Fibroblast of skin of left quadriceps (primary cell): ENCODE measurements around the gene PAEP.

ENCODE experiments used
- DNase-seq, 2 experiments: peaks; one replicate each; pipeline ENCODE4 v3.0.0-alpha.2; 2013; ENCODE audit warnings: low read depth in 2 of 2

The PAEP gene

GRCh38 chr9:135579356-135579755 is 17.8 kb downstream of the PAEP start:
- DNase-seq, result no peak

- DNase-seq, result no peak
Measured at GRCh38 chr9:135579889-135580660, 18.5 kb downstream of the PAEP start.

GRCh38 chr9:135580664-135581380 is 19.3 kb downstream of the PAEP start:
- DNase-seq, result no peak

- DNase-seq, result no peak
Measured at GRCh38 chr9:135581636-135582426, 20.3 kb downstream of the PAEP start.

GRCh38 chr9:135582541-135582940 is 21.0 kb downstream of the PAEP start:
- DNase-seq, result no peak

GRCh38 chr9:135582966-135583687 is 21.6 kb downstream of the PAEP start:
- no peak for DNase-seq

- no peak for DNase-seq
Measured at GRCh38 chr9:135583688-135584011, 22.1 kb downstream of the PAEP start.

GRCh38 chr9:135584371-135584770 is 22.8 kb downstream of the PAEP start:
- no peak for DNase-seq

- DNase-seq, result no peak
Measured at GRCh38 chr9:135584934-135585333, 23.4 kb downstream of the PAEP start.

- no peak for DNase-seq
Measured at GRCh38 chr9:135586601-135587109, 25.1 kb downstream of the PAEP start.

GRCh38 chr9:135587658-135588057 is 26.1 kb downstream of the PAEP start:
- no peak for DNase-seq

GRCh38 chr9:135588371-135588770 is 26.8 kb downstream of the PAEP start:
- no peak for DNase-seq

- no peak for DNase-seq
Measured at GRCh38 chr9:135588886-135589595, 27.5 kb downstream of the PAEP start.

- DNase-seq, result no peak
Measured at GRCh38 chr9:135589596-135590485, 28.3 kb downstream of the PAEP start.

GRCh38 chr9:135590486-135591079 is 29.0 kb downstream of the PAEP start:
- DNase-seq, result no peak

- no peak for DNase-seq
Measured at GRCh38 chr9:135591506-135592330, 30.2 kb downstream of the PAEP start.

- DNase-seq, result no peak
Measured at GRCh38 chr9:135592331-135592590, 30.7 kb downstream of the PAEP start.

- no peak for DNase-seq
Measured at GRCh38 chr9:135592625-135593024, 31.1 kb downstream of the PAEP start.

- no peak for DNase-seq
Measured at GRCh38 chr9:135596211-135596610, 34.7 kb downstream of the PAEP start.
